Frontal cortex (tissue), 4 donors: ENCODE measurements around the gene RYR2. TPM values are rescaled to one million over a fixed set of nuclear protein-coding genes. Genes with fewer than 3 reads are reported as not detected.

Source experiments
- DNase-seq, 2 donors: peaks; one replicate each; pipeline ENCODE4 v3.0.0; 2012; ENCODE audit warnings: low spot score in 2 of 2
- FAIRE-seq: peaks from 2 replicates; lab custom pipeline; 2012; peaks lifted over from hg19 to GRCh38; lab: Jason Lieb, UNC
- total RNA-seq: library from RNA; depleted of rRNA; stranded (reverse); fragments of >200 nt; gene quantifications from one replicate; pipeline ENCODE4 v1.2.3, GENCODE V29; 2014
- donor health status: control.
- donor health status: control.
- donor health status: control.

The RYR2 gene
- total RNA-seq, 1 donor from 2014 or later = 29.8 TPM

DNA sequence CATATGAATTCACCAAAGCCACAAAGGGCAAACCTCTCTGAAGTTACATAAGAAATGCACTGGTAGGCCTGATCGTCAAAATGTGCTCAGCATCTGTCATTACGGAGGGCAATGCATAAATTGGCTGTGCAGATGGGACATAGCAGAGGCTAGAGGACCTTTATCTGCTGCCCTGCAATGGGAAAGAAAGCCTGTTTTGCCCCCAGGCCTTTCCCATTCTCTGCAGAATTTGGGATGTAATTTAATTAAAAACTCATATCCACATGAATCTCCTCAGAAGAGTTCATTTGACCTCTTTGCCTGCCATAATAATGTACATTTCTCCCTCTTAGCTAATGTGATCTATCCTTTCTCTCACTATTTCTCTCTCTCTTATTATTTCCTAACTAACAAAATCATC, 690.7 kb downstream of the RYR2 start:
- FAIRE-seq (no peak), DNase-seq (no peak)

- DNase-seq (peak in 1 of 2 donors; percentile 8), FAIRE-seq (no peak)
Observed at GRCh38 chr1:237736372-237737029, 694.5 kb downstream of the RYR2 start.

DNA sequence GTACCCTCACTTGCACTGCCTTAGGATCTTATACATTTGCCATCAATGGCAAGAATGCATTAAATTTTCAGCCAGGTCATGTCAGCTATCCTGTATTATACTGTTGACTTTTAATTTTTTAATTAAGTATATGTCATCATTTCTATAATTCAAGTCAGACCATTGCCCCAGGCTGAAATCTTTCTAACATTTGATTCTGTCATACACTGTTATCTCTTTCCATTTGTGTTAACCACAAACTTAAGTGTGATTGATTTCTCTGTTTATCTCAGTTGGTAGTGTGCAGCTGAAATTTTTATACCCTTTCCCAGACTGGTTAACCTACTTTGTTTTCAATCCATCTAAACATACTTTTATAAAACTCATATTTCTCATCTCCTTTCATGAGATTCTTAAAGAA, 695.5 kb downstream of the RYR2 start:
- FAIRE-seq = no peak
- DNase-seq = no peak

GRCh38 chr1:237737938-237738610, 696.1 kb downstream of the RYR2 start:
- FAIRE-seq (no peak), DNase-seq (no peak)

- DNase-seq (no peak), FAIRE-seq (no peak)
Observed at GRCh38 chr1:237740846-237741245, 698.9 kb downstream of the RYR2 start.

GRCh38 chr1:237745545-237745944, 703.6 kb downstream of the RYR2 start:
- DNase-seq = no peak
- FAIRE-seq = no peak

DNA sequence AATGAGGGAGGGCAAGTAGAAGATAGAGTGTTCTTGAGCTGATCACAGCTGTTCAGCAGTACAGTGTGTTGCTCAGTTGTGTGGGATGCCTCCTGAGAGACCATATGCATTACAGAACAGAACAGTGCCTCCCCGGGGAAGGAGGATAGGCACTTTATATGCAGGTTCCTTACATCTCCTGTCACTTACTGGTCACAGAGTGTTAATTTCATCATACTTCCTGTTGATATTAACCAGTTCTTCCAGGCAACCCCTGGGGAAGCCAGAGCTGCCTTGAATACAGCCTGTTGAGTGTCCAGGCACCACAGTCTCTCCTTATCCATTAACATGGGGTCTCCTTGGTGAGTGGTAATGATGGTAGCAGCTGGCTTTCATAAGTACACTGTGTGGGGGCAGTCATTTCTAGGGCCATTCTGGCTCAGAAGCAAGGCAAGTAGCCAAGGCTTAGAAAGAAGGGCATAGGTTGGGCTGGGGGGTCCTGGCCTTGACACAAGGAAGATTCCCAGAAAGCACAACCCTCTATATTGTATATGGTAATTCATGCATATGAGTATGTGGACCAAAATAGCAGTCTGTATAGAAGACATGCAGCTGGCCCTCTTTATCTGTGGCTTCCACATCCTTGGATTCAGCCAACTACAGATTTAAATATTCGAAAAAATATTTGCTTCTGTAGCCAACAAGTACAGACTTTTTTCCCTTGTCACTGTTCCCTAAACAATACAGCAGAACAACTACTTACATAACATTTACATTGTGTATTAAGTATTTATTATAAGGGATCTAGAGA, 706.4 kb downstream of the RYR2 start:
- DNase-seq (no peak), FAIRE-seq (no peak)

GRCh38 chr1:237749122-237749521, 707.1 kb downstream of the RYR2 start:
- no peak for DNase-seq
- no peak for FAIRE-seq

- FAIRE-seq (no peak), DNase-seq (no peak)
Observed at GRCh38 chr1:237751090-237751489, 709.1 kb downstream of the RYR2 start.

DNA sequence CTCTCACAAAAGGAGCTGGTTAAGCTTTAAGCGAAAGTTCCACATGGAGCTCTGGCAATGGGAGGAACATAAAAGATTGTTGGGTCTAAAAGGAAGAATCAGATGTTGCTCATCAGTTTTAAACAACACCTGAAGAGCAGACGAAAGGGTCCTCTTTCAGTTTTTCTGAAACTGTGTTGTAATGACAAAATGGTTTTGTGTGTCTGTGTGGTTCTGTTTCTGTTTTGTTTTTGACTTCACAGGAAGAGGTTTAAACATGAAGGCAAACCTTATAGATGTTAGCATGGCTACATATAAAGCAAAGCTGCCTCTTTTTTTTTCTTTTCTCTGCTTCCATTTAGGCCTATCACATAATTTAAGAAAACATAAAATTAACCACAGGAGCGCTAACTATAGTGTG, 712.6 kb downstream of the RYR2 start:
- no peak for DNase-seq
- no peak for FAIRE-seq

DNA sequence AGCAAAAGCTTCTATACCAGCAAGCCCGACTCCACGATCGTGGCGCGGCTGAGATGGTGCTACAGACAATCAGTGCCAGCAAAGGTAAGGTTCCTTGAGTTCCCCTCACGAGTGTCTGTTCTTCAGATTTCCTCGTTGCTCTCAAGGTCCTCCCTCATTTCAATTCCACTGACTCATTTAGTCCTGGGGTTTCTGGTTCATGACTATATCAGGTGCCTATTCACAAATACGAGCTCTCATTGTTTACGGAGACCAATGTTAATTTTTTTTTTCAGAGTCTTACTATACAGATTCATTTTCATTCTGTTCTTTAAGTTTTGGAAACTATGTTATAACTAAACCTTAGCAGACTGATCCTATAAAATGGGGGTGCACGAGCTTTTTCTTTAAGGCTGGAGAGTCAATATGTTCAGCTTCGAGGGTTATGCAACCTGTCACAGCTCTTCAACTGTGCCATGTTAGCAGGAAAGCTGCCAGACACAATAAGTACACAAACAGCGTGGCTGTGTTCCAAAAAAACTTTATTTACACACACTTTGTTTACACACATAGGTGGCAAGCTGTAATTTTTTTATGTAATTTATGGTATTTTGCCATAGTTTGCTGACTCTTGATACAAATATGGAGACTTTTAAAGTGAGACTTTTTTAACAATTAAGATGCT, 714.5 kb downstream of the RYR2 start:
- FAIRE-seq (no peak), DNase-seq (no peak)

DNA sequence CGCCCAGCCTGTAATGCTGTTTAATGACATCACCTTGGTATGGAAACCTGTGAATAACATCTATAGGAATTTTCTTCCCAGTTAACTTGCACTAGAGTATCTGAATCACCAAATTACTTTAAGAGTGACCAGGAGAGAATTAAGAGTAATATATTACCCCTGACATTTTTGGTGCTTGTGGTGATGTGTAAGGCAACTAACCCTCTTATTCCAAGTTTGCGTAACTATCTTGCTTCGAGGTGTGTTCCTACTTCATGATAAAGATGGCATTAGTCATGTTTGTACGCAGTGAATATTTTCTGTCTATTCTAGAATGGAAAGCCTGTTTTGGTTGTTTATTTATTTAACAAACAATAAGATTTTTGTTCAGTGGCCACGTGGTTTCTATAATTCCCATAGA, 717.4 kb downstream of the RYR2 start:
- DNase-seq (no peak), FAIRE-seq (no peak)

GRCh38 chr1:237760951-237761350, 719.0 kb downstream of the RYR2 start:
- no peak for FAIRE-seq
- no peak for DNase-seq

- no peak for FAIRE-seq
- DNase-seq = no peak
Observed at GRCh38 chr1:237763137-237763536, 721.2 kb downstream of the RYR2 start.

DNA sequence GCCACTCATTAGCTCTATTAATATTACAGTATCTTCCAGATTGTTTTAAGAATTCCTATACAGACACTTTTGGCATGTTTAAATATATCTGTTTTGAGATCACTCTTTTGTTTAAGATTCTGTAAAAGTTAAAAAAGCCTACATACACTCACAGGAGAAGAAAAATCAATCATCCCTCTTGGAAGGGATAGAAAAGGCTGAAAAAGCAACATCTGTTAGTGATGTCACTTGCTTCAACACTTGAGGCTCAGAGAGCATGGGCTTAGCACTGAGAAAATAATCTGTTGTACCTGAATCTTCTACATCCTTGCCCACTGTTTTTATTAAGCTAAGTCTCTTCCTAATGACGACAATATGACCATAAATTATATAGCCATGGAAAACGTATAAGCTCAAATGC, 721.8 kb downstream of the RYR2 start:
- DNase-seq (no peak), FAIRE-seq (no peak)

DNA sequence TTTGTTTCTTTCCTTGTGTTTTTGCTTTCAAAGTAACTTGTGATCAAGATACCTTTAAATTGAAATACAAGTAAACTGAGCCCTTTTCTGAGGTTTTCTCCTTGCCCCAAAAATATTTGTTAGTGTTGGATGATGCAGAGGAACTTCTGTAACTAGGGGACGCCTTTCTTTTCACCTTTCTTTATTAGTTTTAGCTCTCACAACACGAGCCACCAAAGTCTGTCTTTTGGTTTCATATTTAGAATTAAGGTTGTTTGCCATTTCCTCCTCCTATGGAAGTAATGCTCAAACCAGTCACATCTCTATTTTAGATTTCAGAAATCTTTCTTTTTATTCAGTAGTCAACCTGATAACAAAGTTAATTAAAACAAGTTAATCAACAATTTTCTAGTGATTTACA, 727.9 kb downstream of the RYR2 start:
- FAIRE-seq (no peak), DNase-seq (no peak)

- no peak for FAIRE-seq
- no peak for DNase-seq
Observed at GRCh38 chr1:237772009-237772408, 730.0 kb downstream of the RYR2 start.

DNA sequence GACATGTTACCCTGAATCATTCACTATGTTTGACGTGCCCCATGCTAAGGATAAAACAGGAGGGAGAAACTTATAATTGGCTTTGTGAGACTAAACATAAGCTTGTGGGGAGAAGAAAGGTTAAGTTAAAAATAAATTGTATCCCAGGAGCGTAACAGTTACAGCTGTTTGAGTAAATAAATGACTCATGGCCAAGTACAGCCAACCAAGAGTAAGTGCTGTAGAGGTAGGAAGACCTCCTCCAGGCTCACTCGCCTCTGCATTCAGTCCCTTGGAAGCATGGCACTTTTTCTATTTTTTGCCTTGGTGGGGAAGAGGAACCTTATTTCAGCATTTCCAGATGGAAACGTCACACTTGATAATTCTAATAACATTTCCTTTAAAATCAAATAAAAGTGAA, 732.3 kb downstream of the RYR2 start:
- FAIRE-seq (no peak), DNase-seq (no peak)

DNA sequence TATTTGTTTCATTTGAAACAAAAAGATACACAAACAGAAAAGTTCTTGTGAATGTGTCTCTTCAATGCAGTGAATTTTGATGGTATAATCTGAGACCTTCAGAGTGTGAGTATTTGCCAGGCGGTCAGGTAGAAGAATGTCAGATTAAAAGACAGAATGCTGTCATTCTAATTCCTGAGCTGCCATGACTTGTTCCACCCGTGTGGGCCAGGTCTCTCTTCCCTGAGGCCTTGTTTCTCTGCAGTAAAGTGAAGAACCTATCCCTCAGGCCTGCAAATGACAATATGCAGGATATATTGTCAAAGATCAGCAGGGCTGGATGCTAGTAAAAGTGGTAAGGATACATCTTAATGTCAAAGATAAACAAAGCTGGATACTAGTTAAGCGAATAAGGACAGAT, 737.4 kb downstream of the RYR2 start:
- FAIRE-seq (no peak), DNase-seq (no peak)

DNA sequence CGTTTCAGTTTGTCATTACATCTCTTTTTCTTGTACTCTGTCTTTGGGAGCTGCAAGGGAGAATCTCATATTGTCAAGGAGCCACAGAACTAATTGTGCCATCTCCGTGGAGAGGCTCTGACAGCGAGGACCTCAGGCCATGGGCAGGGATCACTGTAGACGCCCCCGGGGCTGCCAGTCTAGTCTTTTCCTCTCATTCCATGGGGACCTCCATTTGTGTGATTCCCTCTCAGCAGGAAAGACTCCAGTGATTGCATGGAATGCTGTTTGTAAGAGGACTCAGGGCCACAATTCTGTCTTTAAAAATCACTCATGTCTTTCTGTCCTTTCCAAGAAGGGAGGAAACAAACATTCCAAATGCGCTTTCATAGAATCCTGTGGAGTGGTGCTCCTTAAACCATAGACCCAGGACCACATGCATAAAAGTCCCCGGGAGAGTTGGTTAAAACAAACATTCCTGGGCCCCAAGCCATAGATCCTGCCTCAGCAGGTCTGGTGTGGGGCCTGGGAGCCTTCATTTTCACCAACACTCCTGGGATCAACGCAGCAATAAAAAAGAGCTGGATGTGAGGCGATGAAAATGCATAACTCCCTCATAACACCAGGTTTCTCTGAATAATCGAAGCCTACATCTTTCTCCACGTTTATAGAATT, 744.2 kb downstream of the RYR2 start:
- no peak for DNase-seq
- no peak for FAIRE-seq
